ENCODE measurements around the gene KCP. TPM values are rescaled to one million over a fixed set of nuclear protein-coding genes. Genes with fewer than 3 reads are reported as not detected.

The KCP gene
- total RNA-seq, 1 experiment from 2014 or later = 2.7 TPM

GRCh38 chr7:128880791-128881457, 29.6 kb downstream of the KCP start:
- H3K4me3 Mint-ChIP-seq = no peak overlapping the region
- POLR2A ChIA-PET = interaction anchor here (0.5 to 1.2 kb wide), 2 partner anchors 49 to 374 kb away, joined by 3 to 5 read pairs; no protein-coding TSS in a partner anchor
- CTCF ChIA-PET = interaction anchor here (0.7 to 7.0 kb wide), 25 partner anchors 12 to 407 kb away, joined by 3 to 149 read pairs (median 6); partner anchors contain the start of genes ATP6V1F and KCP

More at GRCh38 chr7:128880791-128881457, 29.6 kb downstream of the KCP start:
- Mint-ChIP-seq H3K27ac (no peak overlapping the region), H3K4me1 (peaks cover 5% of the 10 kb centered on the region; the same call in 1 of the 2 replicates), H3K36me3 (no peaks in the 10 kb centered on the region), H3K27me3 (ENCODE audit: low read depth) (no peaks in the 10 kb centered on the region), H3K9me3 (peaks cover 4% of the 10 kb centered on the region; the same call in 1 of the 2 replicates)
- DNase-seq (ENCODE audit: low spot score) = peak; percentile 9
- TF ChIP-seq STAT6 (CRISPR knock-in tag; conservative IDR thresholded peaks at IDR 0.05; ENCODE audit: low read depth) (no peak), ZBTB21 (CRISPR knock-in tag; IDR thresholded peaks at IDR 0.05; ENCODE audit: borderline replicate concordance) (no peak), ZNF425 (CRISPR knock-in tag; conservative IDR thresholded peaks at IDR 0.05) (no peak), ERG (CRISPR knock-in tag; IDR thresholded peaks at IDR 0.05) (no peak), ZNF423 (CRISPR knock-in tag; IDR thresholded peaks at IDR 0.05) (no peak), MLX (CRISPR knock-in tag; IDR thresholded peaks at IDR 0.05) (no peak), FOXP1 (CRISPR knock-in tag; IDR thresholded peaks at IDR 0.05; ENCODE audit: borderline replicate concordance) (no peak), SOX15 (CRISPR knock-in tag; IDR thresholded peaks at IDR 0.05) (no peak), ZNF317 (CRISPR knock-in tag; IDR thresholded peaks at IDR 0.05; ENCODE audit: borderline replicate concordance, low read depth) (no peak)
- TF ChIP-seq, protein P1, sequence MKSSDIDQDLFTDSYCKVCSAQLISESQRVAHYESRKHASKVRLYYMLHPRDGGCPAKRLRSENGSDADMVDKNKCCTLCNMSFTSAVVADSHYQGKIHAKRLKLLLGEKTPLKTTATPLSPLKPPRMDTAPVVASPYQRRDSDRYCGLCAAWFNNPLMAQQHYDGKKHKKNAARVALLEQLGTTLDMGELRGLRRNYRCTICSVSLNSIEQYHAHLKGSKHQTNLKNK (CRISPR knock-in tag; IDR thresholded peaks at IDR 0.05) = no peak
- TF ChIP-seq, protein P2, sequence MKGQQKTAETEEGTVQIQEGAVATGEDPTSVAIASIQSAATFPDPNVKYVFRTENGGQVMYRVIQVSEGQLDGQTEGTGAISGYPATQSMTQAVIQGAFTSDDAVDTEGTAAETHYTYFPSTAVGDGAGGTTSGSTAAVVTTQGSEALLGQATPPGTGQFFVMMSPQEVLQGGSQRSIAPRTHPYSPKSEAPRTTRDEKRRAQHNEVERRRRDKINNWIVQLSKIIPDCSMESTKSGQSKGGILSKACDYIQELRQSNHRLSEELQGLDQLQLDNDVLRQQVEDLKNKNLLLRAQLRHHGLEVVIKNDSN (CRISPR knock-in tag; IDR thresholded peaks at IDR 0.05) = no peak
- TF ChIP-seq, protein P3, sequence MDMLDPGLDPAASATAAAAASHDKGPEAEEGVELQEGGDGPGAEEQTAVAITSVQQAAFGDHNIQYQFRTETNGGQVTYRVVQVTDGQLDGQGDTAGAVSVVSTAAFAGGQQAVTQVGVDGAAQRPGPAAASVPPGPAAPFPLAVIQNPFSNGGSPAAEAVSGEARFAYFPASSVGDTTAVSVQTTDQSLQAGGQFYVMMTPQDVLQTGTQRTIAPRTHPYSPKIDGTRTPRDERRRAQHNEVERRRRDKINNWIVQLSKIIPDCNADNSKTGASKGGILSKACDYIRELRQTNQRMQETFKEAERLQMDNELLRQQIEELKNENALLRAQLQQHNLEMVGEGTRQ (CRISPR knock-in tag; IDR thresholded peaks at IDR 0.05) = no peak
- ATAC-seq = no peak
